ENCODE measurements around the gene ABCF2. TPM values are rescaled to one million over a fixed set of nuclear protein-coding genes. Genes with fewer than 3 reads are reported as not detected.
A peak's percentile ranks its signal among the peaks of the same experiment; 100 is the strongest.

The ABCF2 gene
- total RNA-seq, 1 experiment from 2014 or later, result 63.7 TPM

- ATAC-seq, result no peak
- Histone ChIP-seq H4K20me1 (ENCODE audit: insufficient read depth) (no peaks in the 10 kb centered on the region), H3K9ac (ENCODE audit: low read length) (no peak overlapping the region), H3K79me2 (ENCODE audit: insufficient read depth, low read length) (peaks cover 43% of the 10 kb centered on the region), H3K4me1 (ENCODE audit: control insufficient read depth in 1 of 2, insufficient read depth in 2 of 2, low read length in 2 of 2) (peaks cover 14 to 32% of the 10 kb centered on the region in 2 experiments), H3K9me3 (ENCODE audit: control insufficient read depth in 1 of 2, insufficient read depth in 1 of 2, low read depth in 1 of 2, low read length in 2 of 2) (no peaks in the 10 kb centered on the region), H3K4me3 (replicated peaks in 1 of 2; ENCODE audit: low read depth in 1 of 2, low read length in 2 of 2) (no peak overlapping the region; a peak in 1 of 4 replicates), H3K4me2 (ENCODE audit: low read length) (peak overlapping the region; percentile 87; the same call in 1 of the 2 replicates), H3K36me3 (ENCODE audit: control insufficient read depth in 1 of 2, insufficient read depth in 2 of 2, low read length in 2 of 2) (peaks cover 0 to 3% of the 10 kb centered on the region in 2 experiments; a peak in 2 of 4 replicates), H3K27ac (ENCODE audit: low read depth, low read length) (no peak overlapping the region), H2AFZ (ENCODE audit: low read depth, low read length, poor library complexity, severe bottlenecking) (no peak overlapping the region), H3K9me2 (ENCODE audit: insufficient read depth) (no peaks in the 10 kb centered on the region), H3K27me3 (ENCODE audit: insufficient read depth, low read length) (no peaks in the 10 kb centered on the region)
- DNase-seq (ENCODE audit: low read depth, low spot score), result no peak
- BruUV-seq (replicated peaks), result no TSS peak
- TF ChIP-seq EZH2phosphoT487 (IDR thresholded peaks at IDR 0.05; ENCODE audit: borderline replicate concordance), result no peak
- no peak for TF ChIP-seq REST (IDR thresholded peaks at IDR 0.05; ENCODE audit: low read depth)
- no peak for TF ChIP-seq ELF1 (IDR thresholded peaks at IDR 0.05; ENCODE audit: borderline replicate concordance, low read depth)
- no peak for TF ChIP-seq RAD21 (IDR thresholded peaks at IDR 0.05; ENCODE audit: low read depth)
- TF ChIP-seq ATF3 (IDR thresholded peaks at IDR 0.05), result no peak
- TF ChIP-seq ZNF274 (IDR thresholded peaks at IDR 0.05; ENCODE audit: low read depth, low read length), result no peak
- TF ChIP-seq JUND (IDR thresholded peaks at IDR 0.05), result no peak
- no peak for TF ChIP-seq YY1 (IDR thresholded peaks at IDR 0.05; ENCODE audit: extremely low read depth, insufficient replicate concordance, low read depth, low read length)
- no peak for TF ChIP-seq ZBTB33 (IDR thresholded peaks at IDR 0.05; ENCODE audit: extremely low read depth, insufficient replicate concordance, low read length)
- TF ChIP-seq FOSL1 (IDR thresholded peaks at IDR 0.05; ENCODE audit: low read depth), result no peak
- TF ChIP-seq SP1 (IDR thresholded peaks at IDR 0.05; ENCODE audit: low read depth), result no peak
- no peak for TF ChIP-seq POLR2AphosphoS5 (IDR thresholded peaks at IDR 0.05; ENCODE audit: low read depth, low read length)
- ChIA-PET POLR2A (no interaction called here), CTCF (no interaction called here), RAD21 (ENCODE audit: low non-redundant PET in 1 of 2, low total read pairs in 2 of 2, uncharacterized antibody in 2 of 2, unreplicated experiment in 2 of 2) (no interaction called here)
- intact Hi-C loops (cut with micrococcal nuclease), result no loop called here
Measured at GRCh38 chr7:151231080-151231479, 4.1 kb upstream of the ABCF2 start.
